Measurements from ENCODE around the gene SHANK1.
A peak's percentile ranks its signal among the peaks of the same experiment; 100 is the strongest.

The SHANK1 gene

GRCh38 chr19:50679177-50680125 is 40.2 kb downstream of the SHANK1 start:
- peak; percentile 48 to 53 for DNase-seq

- DNase-seq = no peak
Measured at GRCh38 chr19:50678323-50678722, 41.3 kb downstream of the SHANK1 start.

- no peak for DNase-seq
Measured at GRCh38 chr19:50677636-50678035, 42.0 kb downstream of the SHANK1 start.

GRCh38 chr19:50676625-50677197 is 42.9 kb downstream of the SHANK1 start:
- DNase-seq = no peak

GRCh38 chr19:50673118-50673517 is 46.5 kb downstream of the SHANK1 start:
- DNase-seq = no peak

- no peak for DNase-seq
Measured at GRCh38 chr19:50670102-50670380, 49.6 kb downstream of the SHANK1 start.

GRCh38 chr19:50669302-50670101 is 50.1 kb downstream of the SHANK1 start:
- no peak for DNase-seq

- no peak for DNase-seq
Measured at GRCh38 chr19:50668879-50669278, 50.7 kb downstream of the SHANK1 start.

- DNase-seq = no peak
Measured at GRCh38 chr19:50668416-50668815, 51.2 kb downstream of the SHANK1 start.

GRCh38 chr19:50667759-50668231 is 51.8 kb downstream of the SHANK1 start:
- no peak for DNase-seq

GRCh38 chr19:50667177-50667758 is 52.3 kb downstream of the SHANK1 start:
- DNase-seq = no peak

- DNase-seq = no peak
Measured at GRCh38 chr19:50666346-50667176, 53.0 kb downstream of the SHANK1 start.

GRCh38 chr19:50664204-50664603 is 55.4 kb downstream of the SHANK1 start:
- DNase-seq = no peak

GRCh38 chr19:50663482-50663790 is 56.2 kb downstream of the SHANK1 start:
- DNase-seq = no peak

- DNase-seq = no peak
Measured at GRCh38 chr19:50662651-50663481, 56.7 kb downstream of the SHANK1 start.

- no peak for DNase-seq
Measured at GRCh38 chr19:50661766-50662650, 57.6 kb downstream of the SHANK1 start.

GRCh38 chr19:50661023-50661422 is 58.6 kb downstream of the SHANK1 start:
- no peak for DNase-seq

GRCh38 chr19:50660088-50660366 is 59.6 kb downstream of the SHANK1 start:
- DNase-seq = no peak

- no peak for DNase-seq
Measured at GRCh38 chr19:50659318-50660087, 60.1 kb downstream of the SHANK1 start.
